Fibroblast of villous mesenchyme (primary cell): Measurements from ENCODE around the gene OR2T35. TPM values are rescaled to one million over a fixed set of nuclear protein-coding genes. Genes with fewer than 3 reads are reported as not detected.

Source experiments
- DNase-seq: peaks from one replicate; pipeline ENCODE4 v3.0.0-alpha.2; 2010; ENCODE audit warnings: low read depth
- H3K4me3 ChIP-seq: 2 replicates; pipeline ENCODE4 v1.5.1; 2011; ENCODE audit warnings: low read depth, mild to moderate bottlenecking, low read length
- total RNA-seq: library from RNA; depleted of rRNA; stranded (reverse); fragments of >200 nt; gene quantifications from 2 replicates; pipeline ENCODE4 v1.2.3, GENCODE V29; 2012
- TF ChIP-seq, protein P1 (sequence below): IDR thresholded peaks from 2 replicates; pipeline ENCODE4 v1.5.1; 2012; ENCODE audit warnings: low read depth, mild to moderate bottlenecking, low read length; ENCODE audit not compliant: insufficient read depth

OR2T35 gene
- total RNA-seq, 1 donor, result not detected

DNA sequence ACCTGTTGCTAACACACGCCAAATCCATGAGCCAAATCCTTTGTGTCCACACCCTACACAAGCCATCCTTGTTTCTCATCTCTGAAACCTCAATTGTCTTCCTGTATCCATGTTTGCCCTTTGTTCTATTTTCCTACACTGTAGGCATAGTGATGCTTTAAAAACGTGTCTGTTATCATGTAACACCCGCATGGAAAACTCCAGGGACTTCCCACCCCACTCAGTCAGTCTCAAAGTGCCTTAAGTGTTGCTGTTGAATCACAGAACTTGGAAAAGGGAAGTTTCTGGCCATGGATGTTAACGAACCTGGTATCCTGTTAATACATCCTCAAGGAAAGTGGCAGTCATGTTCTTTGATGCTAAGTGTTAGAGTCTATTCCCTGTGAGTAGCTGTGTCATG, 19.9 kb downstream of the OR2T35 start:
- no peak overlapping the region for H3K4me3 ChIP-seq
- TF ChIP-seq, protein P1, sequence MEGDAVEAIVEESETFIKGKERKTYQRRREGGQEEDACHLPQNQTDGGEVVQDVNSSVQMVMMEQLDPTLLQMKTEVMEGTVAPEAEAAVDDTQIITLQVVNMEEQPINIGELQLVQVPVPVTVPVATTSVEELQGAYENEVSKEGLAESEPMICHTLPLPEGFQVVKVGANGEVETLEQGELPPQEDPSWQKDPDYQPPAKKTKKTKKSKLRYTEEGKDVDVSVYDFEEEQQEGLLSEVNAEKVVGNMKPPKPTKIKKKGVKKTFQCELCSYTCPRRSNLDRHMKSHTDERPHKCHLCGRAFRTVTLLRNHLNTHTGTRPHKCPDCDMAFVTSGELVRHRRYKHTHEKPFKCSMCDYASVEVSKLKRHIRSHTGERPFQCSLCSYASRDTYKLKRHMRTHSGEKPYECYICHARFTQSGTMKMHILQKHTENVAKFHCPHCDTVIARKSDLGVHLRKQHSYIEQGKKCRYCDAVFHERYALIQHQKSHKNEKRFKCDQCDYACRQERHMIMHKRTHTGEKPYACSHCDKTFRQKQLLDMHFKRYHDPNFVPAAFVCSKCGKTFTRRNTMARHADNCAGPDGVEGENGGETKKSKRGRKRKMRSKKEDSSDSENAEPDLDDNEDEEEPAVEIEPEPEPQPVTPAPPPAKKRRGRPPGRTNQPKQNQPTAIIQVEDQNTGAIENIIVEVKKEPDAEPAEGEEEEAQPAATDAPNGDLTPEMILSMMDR, result no peak
- no peak for DNase-seq

DNA sequence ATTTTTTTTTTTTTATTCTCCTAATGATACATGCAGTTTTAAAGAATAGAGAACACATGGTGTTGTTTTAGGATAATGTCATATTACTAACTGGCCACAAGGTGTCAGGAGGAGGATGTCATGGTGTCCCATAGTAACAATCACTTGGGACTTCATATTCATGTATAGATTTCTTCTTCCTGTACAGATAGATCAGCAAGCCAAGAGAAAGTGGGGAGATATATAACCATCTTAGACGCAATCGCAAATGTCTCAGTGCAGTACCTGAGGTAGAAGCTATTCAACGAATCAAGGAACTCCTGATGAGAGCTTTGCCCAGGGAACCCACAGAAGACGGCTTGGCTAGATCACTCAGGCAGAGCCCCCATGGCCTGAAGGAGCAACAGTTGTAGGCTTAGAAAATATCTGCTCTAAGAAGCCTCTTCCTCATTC, 22.5 kb downstream of the OR2T35 start:
- no peak overlapping the region for H3K4me3 ChIP-seq
- TF ChIP-seq, protein P1, result no peak
- DNase-seq, result no peak

DNA sequence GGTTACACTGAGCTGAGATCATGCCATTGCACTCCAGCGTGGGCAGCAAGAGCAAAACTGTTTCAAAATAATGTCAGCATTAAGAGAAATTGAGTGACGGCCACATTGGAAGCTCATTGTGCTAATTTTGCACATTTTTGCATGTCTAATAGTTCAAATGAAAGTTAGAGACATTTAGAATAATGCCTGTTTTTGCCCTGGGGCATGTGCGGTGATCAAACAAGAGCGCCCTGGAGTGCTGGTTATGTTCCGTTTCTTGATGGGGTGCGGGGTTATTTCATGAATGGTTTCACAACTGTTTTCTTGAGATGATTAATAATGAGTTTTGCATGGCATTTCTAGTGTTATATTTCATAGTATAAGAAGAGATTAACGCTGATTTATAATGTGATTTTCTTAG, 23.3 kb downstream of the OR2T35 start:
- TF ChIP-seq, protein P1, result no peak
- DNase-seq, result no peak
- H3K4me3 ChIP-seq, result no peak overlapping the region

DNA sequence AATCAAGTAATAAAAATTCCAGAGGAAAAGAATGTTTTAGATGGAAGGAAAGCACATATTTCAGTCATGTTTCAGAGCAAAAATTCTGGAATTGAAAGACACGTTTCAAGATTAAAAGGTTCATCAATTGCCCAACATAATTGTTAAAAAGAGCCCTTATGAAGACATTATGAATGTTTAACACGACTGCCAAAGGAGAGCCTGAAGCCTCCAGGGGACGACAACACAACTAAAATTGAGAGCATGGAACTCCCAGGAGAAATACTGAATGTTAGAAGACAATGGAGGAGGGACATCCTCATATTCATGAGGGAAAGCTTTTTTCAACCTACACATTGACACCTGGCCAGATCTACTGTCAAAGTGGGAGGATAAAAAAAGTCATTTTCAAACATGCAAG, 26.2 kb downstream of the OR2T35 start:
- TF ChIP-seq, protein P1, result no peak
- no peak for DNase-seq
- no peak overlapping the region for H3K4me3 ChIP-seq

DNA sequence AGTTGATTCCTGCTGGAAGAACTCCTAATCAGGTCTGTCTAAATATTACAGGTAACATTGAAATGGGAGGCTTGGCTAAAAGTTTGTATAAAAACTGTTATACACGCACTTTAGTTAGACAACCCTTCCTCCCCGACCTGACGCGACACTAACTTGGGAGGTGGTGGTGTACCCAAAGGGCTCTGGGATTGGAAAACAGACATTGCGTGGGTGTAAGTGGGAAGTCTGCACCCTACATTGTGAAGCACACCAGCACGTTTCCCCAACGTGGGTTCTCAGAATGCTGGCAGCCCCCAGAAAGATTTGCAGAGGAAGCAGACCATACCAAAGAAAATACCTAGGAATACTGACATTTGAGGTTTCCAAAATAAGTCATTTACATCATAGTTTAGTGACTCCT, 27.0 kb downstream of the OR2T35 start:
- DNase-seq, result no peak
- H3K4me3 ChIP-seq, result no peak overlapping the region
- TF ChIP-seq, protein P1, result no peak

DNA sequence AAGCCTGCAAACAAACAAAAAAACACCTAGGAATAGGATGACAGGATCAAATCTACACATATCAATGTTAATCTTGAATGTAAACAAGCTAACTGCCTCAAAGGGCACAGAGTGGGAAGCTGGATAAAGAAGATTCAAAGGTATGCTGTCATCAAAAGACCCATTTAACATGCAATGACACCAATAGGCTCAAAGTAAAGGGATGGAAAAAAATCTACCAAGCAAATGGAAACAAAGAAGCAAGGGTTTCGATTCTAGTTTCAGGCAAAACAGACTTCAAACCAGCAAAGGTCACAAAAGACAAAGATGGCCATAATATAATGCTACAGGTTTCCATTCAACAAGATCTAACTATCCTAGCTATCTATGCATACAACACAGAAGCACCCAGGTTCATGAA, 31.3 kb downstream of the OR2T35 start:
- DNase-seq, result no peak
- TF ChIP-seq, protein P1, result no peak
- H3K4me3 ChIP-seq, result no peak overlapping the region

DNA sequence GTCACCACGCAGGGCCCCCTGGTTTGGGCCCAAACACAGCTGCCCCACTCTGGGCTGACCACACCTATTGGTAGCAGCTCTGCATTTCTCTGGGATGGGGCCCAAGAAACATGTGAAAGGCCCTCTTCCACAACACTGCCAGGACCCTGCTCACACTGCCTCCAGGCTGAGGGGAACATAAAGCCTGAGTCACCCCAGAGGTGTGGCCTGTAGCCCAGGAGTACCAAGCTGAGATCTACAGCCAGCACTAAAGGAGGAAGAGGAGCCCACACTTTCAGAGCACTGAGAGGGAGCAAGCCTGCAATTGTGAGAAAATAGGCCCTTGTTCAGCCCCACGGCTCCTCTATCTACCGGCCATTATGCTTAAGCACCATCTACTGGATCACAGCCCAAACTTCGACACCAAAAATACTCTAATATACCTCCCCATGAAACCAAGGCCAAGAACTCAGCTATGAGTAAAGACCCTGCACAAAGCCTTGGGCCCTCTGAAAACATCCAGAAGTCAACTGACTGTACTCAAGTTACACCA, 33.1 kb downstream of the OR2T35 start:
- TF ChIP-seq, protein P1, result no peak
- DNase-seq, result no peak
- no peak overlapping the region for H3K4me3 ChIP-seq
